CD4-positive, alpha-beta T cell treated with Interleukin-15 for 4 hours (primary cell): ENCODE results near the gene AZGP1.
"Not testable (repeated sequence)": the region's sequence is repeated elsewhere in the genome, so short reads cannot be mapped to it uniquely, and the experiment has no call there.

ENCODE experiments used
- DNase-seq: peaks from one replicate; pipeline ENCODE4 v3.0.0-alpha.2; 2020; ENCODE audit warnings: low spot score

Gene AZGP1

GRCh38 chr7:99950819-99951218 is 25.0 kb downstream of the AZGP1 start:
- not testable (repeated sequence) for DNase-seq

DNA sequence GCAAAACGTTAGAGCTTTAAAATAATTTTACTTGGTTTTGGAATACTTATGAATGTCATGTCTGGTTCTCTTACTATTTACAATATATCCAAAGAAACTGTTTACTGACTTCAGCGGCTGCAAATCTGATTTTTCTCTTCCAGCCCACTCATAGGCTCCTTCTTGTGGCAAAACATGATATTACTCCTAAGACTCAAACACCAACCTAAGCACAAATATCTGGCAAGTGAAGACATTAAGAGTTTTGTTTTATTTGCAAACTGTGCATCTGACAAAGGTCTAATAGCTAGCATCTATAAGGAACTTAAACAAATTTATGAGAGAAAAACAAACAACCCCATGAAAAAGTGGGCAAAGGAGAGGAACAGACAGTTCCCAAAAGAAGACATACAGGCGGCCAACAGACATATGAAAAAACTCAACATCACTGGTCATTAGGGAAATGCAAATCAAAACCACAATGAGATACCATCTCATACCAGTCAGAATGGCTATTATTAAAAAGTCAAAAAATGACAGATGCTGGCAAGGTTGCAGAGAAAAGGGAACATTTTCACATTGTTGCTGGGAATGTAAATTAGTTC is 26.1 kb downstream of the AZGP1 start:
- no peak for DNase-seq

- DNase-seq = no peak
Observed at GRCh38 chr7:99947608-99948007, 28.2 kb downstream of the AZGP1 start.

DNA sequence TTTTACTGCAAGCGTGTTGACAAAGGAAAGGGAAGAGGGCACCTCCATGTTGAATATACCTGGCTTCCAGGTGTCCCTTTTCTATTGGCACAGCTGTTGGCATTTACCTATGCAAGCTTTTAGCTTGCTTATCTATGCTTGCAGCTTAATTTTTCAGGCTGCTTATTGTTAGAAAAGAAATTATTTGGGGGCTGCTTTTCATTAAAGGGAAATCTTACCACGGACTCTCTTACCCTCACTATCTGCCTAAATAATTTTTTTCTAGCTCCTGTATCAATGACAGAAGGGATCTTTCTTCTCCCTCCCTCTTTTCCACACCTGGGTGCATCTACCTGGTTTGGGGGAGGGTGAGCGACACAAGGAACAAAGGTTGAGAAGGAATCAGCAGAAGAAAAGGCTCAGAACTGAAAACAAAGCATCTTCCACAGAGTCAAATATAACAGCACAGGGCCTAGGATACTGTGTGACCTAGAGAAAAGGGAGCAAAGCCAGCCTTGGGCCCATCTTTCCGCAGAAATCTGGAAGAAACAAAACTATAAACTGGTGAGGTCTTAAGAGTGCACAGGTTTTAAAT is 31.2 kb downstream of the AZGP1 start:
- no peak for DNase-seq

DNA sequence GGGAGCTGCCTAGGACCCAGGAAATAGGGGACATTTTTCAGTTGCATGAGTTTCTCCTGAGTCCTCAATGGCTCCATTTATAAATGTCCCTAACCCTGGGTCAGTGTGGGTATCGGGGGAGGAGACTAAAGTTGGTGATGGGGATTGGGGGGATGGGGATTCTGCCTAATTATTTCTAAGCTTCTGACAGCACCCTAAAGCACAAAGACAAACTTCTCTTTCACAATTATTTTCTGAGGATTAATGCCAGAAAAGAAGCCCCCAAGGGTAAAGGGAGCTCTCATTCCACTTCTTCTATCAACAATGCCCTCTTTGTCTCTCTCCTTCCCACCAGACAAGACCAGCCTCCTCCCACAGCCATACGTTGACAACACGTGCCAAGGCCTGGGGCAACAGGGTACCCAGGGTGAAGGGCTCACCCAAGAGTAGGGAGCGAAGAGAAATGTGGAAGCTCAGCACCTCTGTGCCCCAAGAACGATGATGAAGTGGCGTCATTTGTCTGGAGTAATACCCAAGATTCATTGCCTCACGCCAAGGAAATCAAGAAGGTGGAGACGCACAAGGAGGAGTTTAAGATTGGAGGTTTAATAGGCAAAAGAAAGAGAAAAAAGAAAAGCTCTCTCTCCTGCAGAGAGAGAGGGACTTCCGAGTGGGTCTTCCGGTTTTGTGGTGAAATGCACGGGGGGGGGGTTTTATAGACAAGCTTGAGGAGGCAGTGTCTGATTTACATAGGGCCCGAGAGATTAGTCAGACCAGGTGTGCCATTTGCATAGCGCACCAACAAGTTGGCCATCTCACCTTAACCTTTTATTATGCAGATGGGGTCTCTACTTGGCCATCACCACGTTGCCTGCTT is 32.0 kb downstream of the AZGP1 start:
- no peak for DNase-seq

DNA sequence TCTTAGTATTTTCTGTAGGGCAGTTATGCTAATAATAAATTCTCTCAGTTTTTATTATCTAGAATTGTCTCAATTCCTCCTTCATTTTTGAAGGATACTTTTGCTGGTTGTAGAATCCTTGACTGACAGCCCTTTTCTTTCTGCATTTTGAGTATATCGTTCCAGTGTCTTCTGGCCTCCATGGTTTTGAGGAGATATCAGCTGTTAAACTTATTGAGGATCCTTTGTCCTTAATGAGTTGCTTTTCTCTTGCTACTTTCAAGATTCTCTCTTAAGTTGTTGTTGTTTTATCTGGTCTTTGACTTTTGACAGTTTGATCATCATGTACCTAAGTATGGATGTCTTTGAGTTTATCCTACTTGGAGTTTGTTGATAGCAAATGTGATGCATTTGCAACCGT is 37.5 kb downstream of the AZGP1 start:
- no peak for DNase-seq

- not testable (repeated sequence) for DNase-seq
Observed at GRCh38 chr7:99935009-99935408, 40.8 kb downstream of the AZGP1 start.

DNA sequence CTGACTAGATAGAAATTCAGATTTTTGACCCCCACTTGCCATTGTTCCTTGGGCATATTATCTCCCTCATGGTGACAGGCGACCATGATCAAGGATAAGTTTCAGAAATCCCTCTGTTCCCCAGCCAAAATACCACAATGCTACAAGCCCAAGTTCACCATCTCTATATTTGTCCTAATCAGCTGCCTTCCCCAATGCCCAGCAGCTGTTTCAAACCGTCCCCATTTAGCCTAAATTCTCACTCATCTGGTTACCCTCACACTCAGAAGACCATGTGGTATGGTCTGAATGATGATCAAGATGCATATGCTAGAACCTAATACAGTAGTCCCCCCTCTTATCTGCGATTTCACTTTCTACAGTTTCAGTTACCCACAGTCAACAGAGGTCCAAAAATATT is 45.5 kb downstream of the AZGP1 start:
- no peak for DNase-seq

- DNase-seq = no peak
Observed at GRCh38 chr7:99929730-99930053, 46.1 kb downstream of the AZGP1 start.

GRCh38 chr7:99928994-99929729 is 46.7 kb downstream of the AZGP1 start, which contains the start of gene GJC3:
Gene GJC3, minus strand, starts transcription at chr7:99929620. Its CDS starts 0 bp downstream, at chr7:99929620.
- DNase-seq = peak; percentile 35

GRCh38 chr7:99928188-99928587 is 47.6 kb downstream of the AZGP1 start:
- DNase-seq = no peak

- no peak for DNase-seq
Observed at GRCh38 chr7:99927536-99927935, 48.3 kb downstream of the AZGP1 start.

- no peak for DNase-seq
Observed at GRCh38 chr7:99926321-99926720, 49.5 kb downstream of the AZGP1 start.

- no peak for DNase-seq
Observed at GRCh38 chr7:99923200-99923599, 52.6 kb downstream of the AZGP1 start.

- no peak for DNase-seq
Observed at GRCh38 chr7:99920149-99920548, 55.7 kb downstream of the AZGP1 start.

DNA sequence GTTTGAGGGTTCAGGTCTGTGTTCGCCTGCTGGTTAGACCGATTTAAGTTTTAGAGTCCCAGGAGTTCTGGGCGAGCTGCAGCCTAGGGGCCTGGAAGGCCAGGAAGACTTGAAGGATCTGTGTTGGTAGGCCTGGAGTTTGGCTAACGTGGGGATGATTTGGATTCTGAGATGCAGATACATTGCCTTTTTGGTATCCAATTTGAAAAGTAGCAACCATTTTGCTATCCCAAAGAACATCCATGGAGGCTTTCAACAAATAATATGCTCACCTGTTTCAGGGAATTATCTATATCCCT is 56.1 kb downstream of the AZGP1 start:
- DNase-seq = no peak

GRCh38 chr7:99918959-99919813 is 56.6 kb downstream of the AZGP1 start, which contains the start of gene TRIM4:
Gene TRIM4, minus strand, starts transcription at chr7:99919530. Its CDS starts 129 bp downstream, at chr7:99919401.
- DNase-seq = peak; percentile 90
